IPS-15b (cell line): ENCODE data around the gene BEST1.

Experiments used
- H3K27me3 ChIP-seq: one replicate; pipeline ENCODE4 v1.6.1; 2013; ENCODE audit warnings: low read length; ENCODE audit not compliant: control insufficient read depth, insufficient read depth
- H3K36me3 ChIP-seq: one replicate; pipeline ENCODE4 v1.6.1; 2013; ENCODE audit warnings: low read length; ENCODE audit not compliant: control insufficient read depth, insufficient read depth
- H3K4me1 ChIP-seq: one replicate; pipeline ENCODE4 v1.6.1; 2013; ENCODE audit warnings: mild to moderate bottlenecking, low read length; ENCODE audit not compliant: control insufficient read depth, insufficient read depth
- H3K4me3 ChIP-seq: one replicate; pipeline ENCODE4 v1.5.1; 2013; ENCODE audit warnings: low read depth, low read length
- H3K9ac ChIP-seq: one replicate; pipeline ENCODE4 v1.6.1; 2013; ENCODE audit warnings: low read depth, mild to moderate bottlenecking, low read length
- H3K9me3 ChIP-seq: one replicate; pipeline ENCODE4 v1.6.1; 2013; ENCODE audit warnings: mild to moderate bottlenecking, low read length; ENCODE audit not compliant: control insufficient read depth, insufficient read depth

BEST1 gene

GRCh38 chr11:61950035-61950547 is at the start of gene BEST1:
Gene BEST1 (plus strand): TSS chr11:61950351. CDS start chr11:61951807, 1,456 bp downstream.
- H3K9me3 ChIP-seq: no peaks in the 10 kb centered on the region

GRCh38 chr11:61901397-61901796 is 48.8 kb upstream of the BEST1 start:
- no peaks in the 10 kb centered on the region for H3K4me1 ChIP-seq
- peaks cover 7% of the 10 kb centered on the region for H3K36me3 ChIP-seq
- no peak overlapping the region for H3K4me3 ChIP-seq
- H3K9me3 ChIP-seq: no peaks in the 10 kb centered on the region
- no peaks in the 10 kb centered on the region for H3K27me3 ChIP-seq
- H3K9ac ChIP-seq: no peak overlapping the region

More at GRCh38 chr11:61950035-61950547, at the start of gene BEST1:
- H3K4me1 ChIP-seq: no peaks in the 10 kb centered on the region
- H3K27me3 ChIP-seq: peaks cover 3% of the 10 kb centered on the region
- no peak within 1 kb of the TSS for H3K4me3 ChIP-seq
- H3K9ac ChIP-seq: no peak within 1 kb of the TSS
- H3K36me3 ChIP-seq: no peaks in the 10 kb centered on the region

GRCh38 chr11:61902313-61902712 is 47.8 kb upstream of the BEST1 start:
- Histone ChIP-seq H3K27me3 (no peaks in the 10 kb centered on the region), H3K36me3 (peaks cover 9% of the 10 kb centered on the region), H3K9me3 (no peaks in the 10 kb centered on the region), H3K4me1 (no peaks in the 10 kb centered on the region), H3K9ac (no peak overlapping the region), H3K4me3 (no peak overlapping the region)

GRCh38 chr11:61903845-61904244 is 46.3 kb upstream of the BEST1 start:
- H3K4me1 ChIP-seq: peaks cover 5% of the 10 kb centered on the region
- H3K27me3 ChIP-seq: no peaks in the 10 kb centered on the region
- H3K9me3 ChIP-seq: no peaks in the 10 kb centered on the region
- H3K36me3 ChIP-seq: peaks cover 9% of the 10 kb centered on the region
- H3K4me3 ChIP-seq: no peak overlapping the region
- peak overlapping the region; percentile 24 for H3K9ac ChIP-seq

GRCh38 chr11:61904539-61905048 is 45.6 kb upstream of the BEST1 start:
- Histone ChIP-seq H3K4me1 (peaks cover 10% of the 10 kb centered on the region), H3K9ac (peak overlapping the region; percentile 24), H3K4me3 (peak overlapping the region; percentile 18), H3K9me3 (no peaks in the 10 kb centered on the region), H3K27me3 (no peaks in the 10 kb centered on the region), H3K36me3 (peaks cover 7% of the 10 kb centered on the region)

- Histone ChIP-seq H3K36me3 (peaks cover 5% of the 10 kb centered on the region), H3K9ac (no peak overlapping the region), H3K4me3 (no peak overlapping the region), H3K27me3 (no peaks in the 10 kb centered on the region), H3K9me3 (no peaks in the 10 kb centered on the region), H3K4me1 (peaks cover 10% of the 10 kb centered on the region)
These were observed 45.0 kb upstream of the BEST1 start for GRCh38 chr11:61905067-61905696.

GRCh38 chr11:61905801-61906521 is 44.2 kb upstream of the BEST1 start:
- Histone ChIP-seq H3K9me3 (no peaks in the 10 kb centered on the region), H3K27me3 (no peaks in the 10 kb centered on the region), H3K4me3 (no peak overlapping the region), H3K36me3 (peaks cover 5% of the 10 kb centered on the region), H3K4me1 (peaks cover 10% of the 10 kb centered on the region), H3K9ac (no peak overlapping the region)

- Histone ChIP-seq H3K27me3 (no peaks in the 10 kb centered on the region), H3K4me1 (peaks cover 10% of the 10 kb centered on the region), H3K9ac (no peak overlapping the region), H3K4me3 (no peak overlapping the region), H3K36me3 (peaks cover 5% of the 10 kb centered on the region), H3K9me3 (no peaks in the 10 kb centered on the region)
These were observed 43.6 kb upstream of the BEST1 start for GRCh38 chr11:61906522-61906909.

GRCh38 chr11:61907282-61907681 is 42.9 kb upstream of the BEST1 start:
- H3K9ac ChIP-seq: no peak overlapping the region
- no peak overlapping the region for H3K4me3 ChIP-seq
- peaks cover 5% of the 10 kb centered on the region for H3K36me3 ChIP-seq
- H3K27me3 ChIP-seq: no peaks in the 10 kb centered on the region
- H3K9me3 ChIP-seq: no peaks in the 10 kb centered on the region
- H3K4me1 ChIP-seq: peaks cover 10% of the 10 kb centered on the region

- Histone ChIP-seq H3K27me3 (no peaks in the 10 kb centered on the region), H3K4me1 (peaks cover 10% of the 10 kb centered on the region), H3K9me3 (no peaks in the 10 kb centered on the region), H3K9ac (peak overlapping the region; percentile 73), H3K4me3 (no peak overlapping the region), H3K36me3 (peaks cover 5% of the 10 kb centered on the region)
These were observed 42.1 kb upstream of the BEST1 start for GRCh38 chr11:61907871-61908729.

- H3K27me3 ChIP-seq: no peaks in the 10 kb centered on the region
These were observed 41.3 kb upstream of the BEST1 start for GRCh38 chr11:61908730-61909316.

More at GRCh38 chr11:61908730-61909316, 41.3 kb upstream of the BEST1 start:
- Histone ChIP-seq H3K36me3 (peaks cover 5% of the 10 kb centered on the region), H3K9ac (peak overlapping the region; percentile 73), H3K9me3 (no peaks in the 10 kb centered on the region), H3K4me3 (no peak overlapping the region), H3K4me1 (peaks cover 10% of the 10 kb centered on the region)
